ENCODE measurements around the gene PRLHR. TPM values are rescaled to one million over a fixed set of nuclear protein-coding genes. Genes with fewer than 3 reads are reported as not detected.

Gene PRLHR
- total RNA-seq, 4 donors from 2014 or later: not detected

- no peak for TF ChIP-seq CTCF (IDR thresholded peaks at IDR 0.05; ENCODE audit: low read depth)
Observed at GRCh38 chr10:118573512-118573911, 21.9 kb downstream of the PRLHR start.

GRCh38 chr10:118572256-118573041 lies 23.0 kb downstream of the PRLHR start:
- TF ChIP-seq CTCF (IDR thresholded peaks at IDR 0.05; ENCODE audit: low read depth): no peak

DNA sequence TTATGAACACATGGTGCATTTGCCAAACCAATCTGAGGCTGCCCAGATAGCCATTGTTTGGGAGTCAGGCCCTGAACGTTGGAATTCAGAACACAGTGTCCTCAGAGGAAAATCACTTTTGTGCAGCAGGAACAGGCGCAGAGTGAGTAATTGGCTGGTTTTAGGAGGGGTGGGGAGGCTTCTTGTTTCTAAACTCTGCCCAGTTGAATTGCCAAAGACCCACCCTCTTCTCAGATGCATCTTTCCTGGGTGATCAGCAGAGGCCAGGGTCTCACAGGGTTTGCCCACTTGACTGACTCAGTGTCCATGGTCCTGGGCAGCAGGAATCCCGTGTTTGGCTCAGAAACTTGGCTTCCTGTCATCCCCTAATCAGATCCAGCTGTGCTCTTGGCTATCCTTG lies 24.3 kb downstream of the PRLHR start:
- TF ChIP-seq CTCF (IDR thresholded peaks at IDR 0.05; ENCODE audit: low read depth): no peak

DNA sequence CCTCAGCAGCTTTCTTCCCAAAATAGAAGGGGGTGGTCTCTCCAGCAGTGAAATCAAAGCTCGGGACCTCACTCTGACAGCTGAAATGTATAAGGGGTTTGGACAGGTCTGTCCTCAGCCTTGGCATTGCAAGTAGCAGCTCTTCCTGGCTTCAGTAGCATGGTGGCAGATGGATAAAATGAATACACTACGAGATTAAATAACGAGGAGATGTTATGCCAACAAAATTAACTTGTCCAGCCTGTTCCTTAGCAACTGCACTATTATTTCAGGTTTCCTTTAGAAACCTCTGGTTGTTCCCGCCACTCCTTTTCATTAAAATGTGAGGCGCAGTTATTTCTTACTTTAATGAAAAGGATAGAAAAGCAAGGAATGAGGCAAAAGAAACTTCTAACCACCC lies 24.9 kb downstream of the PRLHR start:
- TF ChIP-seq CTCF (IDR thresholded peaks at IDR 0.05; ENCODE audit: low read depth): no peak

DNA sequence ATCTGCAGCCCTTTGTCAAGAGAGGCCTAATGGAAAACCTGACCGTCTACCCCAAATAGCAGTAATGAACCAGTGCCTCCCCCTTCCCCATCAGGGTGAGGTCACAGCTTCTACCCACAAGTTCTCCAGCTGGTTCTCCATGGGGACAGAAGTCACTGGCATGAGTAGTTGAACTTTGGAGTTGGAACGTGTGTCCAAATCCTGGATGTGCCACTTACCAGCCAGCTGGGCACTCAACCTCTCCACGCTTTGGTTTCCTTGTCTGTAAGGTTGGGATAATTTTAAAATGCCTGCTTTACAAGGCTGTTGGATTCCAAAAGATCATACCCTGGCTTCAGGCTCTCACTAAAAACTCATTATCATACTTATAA lies 25.6 kb downstream of the PRLHR start:
- TF ChIP-seq CTCF (IDR thresholded peaks at IDR 0.05; ENCODE audit: low read depth): no peak

GRCh38 chr10:118569241-118569881 lies 26.1 kb downstream of the PRLHR start:
- no peak for TF ChIP-seq CTCF (IDR thresholded peaks at IDR 0.05; ENCODE audit: low read depth)

DNA sequence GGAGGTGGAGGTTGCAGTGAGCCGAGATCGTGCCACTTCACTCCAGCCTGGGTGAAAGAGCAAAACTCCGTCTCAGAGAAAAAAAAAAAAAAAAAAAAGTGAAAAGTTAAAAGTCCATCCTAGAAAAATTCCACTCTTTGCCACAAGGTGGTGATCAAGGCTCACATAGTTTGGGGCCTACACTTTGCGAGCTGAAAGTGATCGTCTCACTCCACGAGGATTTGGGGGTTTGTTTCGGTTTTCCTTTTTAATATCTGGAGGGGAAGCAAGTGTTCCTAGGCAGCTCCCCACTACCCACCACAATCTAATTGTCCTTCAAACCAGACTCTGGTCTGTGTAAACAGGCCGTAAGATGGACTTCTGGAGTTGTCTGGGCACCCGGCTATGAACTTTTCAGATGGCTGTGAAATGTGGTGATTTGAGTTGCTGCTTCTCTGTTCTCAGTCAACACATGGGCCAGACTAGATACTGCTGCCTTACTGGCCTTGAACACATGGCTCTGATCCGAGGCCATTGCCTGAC lies 27.1 kb downstream of the PRLHR start:
- no peak for TF ChIP-seq CTCF (IDR thresholded peaks at IDR 0.05; ENCODE audit: low read depth)

All from subcutaneous adipose tissue (tissue), 4 donors.